ENCODE measurements around the gene TBC1D22A.

Gene TBC1D22A

DNA sequence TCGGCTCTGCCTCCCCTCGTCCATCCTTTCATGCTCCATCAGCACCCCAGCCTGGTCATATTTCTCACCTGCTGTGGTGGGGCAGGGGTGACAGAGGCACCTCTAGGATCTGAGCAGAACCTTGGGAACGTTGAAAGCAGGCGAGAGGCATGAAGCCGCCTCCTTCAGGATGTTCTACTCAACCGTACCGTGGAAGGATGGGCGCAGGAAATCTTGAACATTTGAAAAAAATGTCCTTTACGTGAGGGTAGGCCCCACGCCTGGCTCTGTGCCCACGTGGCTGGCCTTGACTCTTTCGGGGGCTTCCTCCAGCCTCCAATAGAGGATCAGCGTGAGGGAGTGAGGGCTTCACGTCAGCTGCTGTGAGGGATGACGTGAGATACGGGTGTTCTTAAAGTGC is 90.7 kb downstream of the TBC1D22A start:
- Histone ChIP-seq H3K36me3 (peaks cover 0 to 12% (median 0%) of the 10 kb centered on the region in 3 donors), H3K9me3 (no peaks in the 10 kb centered on the region), H3K27me3 (no peaks in the 10 kb centered on the region), H3K27ac (no peak overlapping the region), H3K4me1 (no peaks in the 10 kb centered on the region), H3K4me3 (no peak overlapping the region)
- TF ChIP-seq, protein P1, sequence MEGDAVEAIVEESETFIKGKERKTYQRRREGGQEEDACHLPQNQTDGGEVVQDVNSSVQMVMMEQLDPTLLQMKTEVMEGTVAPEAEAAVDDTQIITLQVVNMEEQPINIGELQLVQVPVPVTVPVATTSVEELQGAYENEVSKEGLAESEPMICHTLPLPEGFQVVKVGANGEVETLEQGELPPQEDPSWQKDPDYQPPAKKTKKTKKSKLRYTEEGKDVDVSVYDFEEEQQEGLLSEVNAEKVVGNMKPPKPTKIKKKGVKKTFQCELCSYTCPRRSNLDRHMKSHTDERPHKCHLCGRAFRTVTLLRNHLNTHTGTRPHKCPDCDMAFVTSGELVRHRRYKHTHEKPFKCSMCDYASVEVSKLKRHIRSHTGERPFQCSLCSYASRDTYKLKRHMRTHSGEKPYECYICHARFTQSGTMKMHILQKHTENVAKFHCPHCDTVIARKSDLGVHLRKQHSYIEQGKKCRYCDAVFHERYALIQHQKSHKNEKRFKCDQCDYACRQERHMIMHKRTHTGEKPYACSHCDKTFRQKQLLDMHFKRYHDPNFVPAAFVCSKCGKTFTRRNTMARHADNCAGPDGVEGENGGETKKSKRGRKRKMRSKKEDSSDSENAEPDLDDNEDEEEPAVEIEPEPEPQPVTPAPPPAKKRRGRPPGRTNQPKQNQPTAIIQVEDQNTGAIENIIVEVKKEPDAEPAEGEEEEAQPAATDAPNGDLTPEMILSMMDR (IDR thresholded peaks at IDR 0.05): no peak
- intact Hi-C loops (cut with DNase I; ENCODE audit: low total_unique reads): no loop called here
- DNase-seq: no peak

DNA sequence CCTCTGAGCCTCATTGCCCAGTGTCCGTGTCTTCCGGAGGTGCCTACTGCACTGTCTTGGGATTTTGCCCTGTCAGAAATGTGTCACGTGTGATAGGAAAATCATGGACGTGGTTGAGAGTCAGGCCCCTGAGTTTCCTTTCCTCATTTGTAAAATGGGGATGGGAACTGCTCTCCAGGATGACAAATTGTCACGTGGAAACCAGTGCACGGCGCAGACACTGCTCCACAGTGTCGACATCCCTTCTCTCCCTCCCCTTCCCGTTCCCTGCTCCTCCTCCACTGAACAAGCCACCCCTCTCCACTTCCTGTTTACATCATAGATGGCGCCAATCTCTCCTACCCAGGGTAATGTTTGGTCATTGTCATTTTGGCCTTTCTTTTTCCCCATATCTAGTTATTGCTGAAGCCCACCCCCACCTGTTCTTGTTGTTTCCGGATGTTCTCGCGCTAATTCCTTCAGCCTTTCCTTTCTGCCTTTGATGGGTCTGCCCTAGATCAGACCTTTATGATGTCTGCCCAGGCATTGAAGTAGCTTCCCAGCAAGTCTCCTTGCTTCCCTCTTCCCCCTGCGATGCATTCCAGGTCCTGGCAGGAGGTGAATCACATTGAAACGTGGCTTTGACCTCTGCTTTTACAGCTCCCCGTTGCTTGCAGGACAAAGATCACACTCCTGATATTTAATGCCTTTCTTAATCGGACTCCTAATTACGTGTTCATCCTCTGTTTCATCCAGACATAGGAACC is 91.8 kb downstream of the TBC1D22A start:
- H3K4me1 ChIP-seq: no peaks in the 10 kb centered on the region
- H3K9me3 ChIP-seq: no peaks in the 10 kb centered on the region
- peak; percentile 63 to 77 for DNase-seq
- H3K27me3 ChIP-seq: no peaks in the 10 kb centered on the region
- intact Hi-C loops (cut with DNase I; ENCODE audit: low total_unique reads): no loop called here
- no peak overlapping the region for H3K4me3 ChIP-seq
- H3K36me3 ChIP-seq: peaks cover 0 to 12% (median 0%) of the 10 kb centered on the region in 3 donors
- no peak overlapping the region for H3K27ac ChIP-seq
- TF ChIP-seq, protein P1 (IDR thresholded peaks at IDR 0.05): no peak

DNA sequence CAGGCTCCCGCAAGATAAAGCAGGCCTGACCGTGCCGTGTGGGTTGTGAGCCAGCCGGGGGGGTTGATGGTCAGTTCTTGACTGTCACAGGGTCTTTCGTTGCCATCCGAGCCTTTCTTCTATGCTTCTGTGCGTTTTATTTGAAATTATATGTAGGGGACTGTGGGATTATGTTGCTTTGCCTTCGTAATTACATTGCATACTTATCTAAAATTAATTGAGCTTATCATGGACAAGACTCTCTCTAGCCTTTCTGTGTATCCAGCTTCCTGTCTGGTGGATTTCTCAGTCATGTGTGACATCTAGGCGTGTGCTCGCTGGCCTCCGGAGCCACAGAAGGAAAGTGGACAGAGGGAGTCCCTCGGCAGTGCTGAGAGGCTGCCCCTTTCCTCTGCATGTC is 93.2 kb downstream of the TBC1D22A start:
- H3K4me3 ChIP-seq: no peak overlapping the region
- H3K27me3 ChIP-seq: no peaks in the 10 kb centered on the region
- DNase-seq: no peak
- peaks cover 0 to 8% (median 0%) of the 10 kb centered on the region in 3 donors for H3K36me3 ChIP-seq
- H3K9me3 ChIP-seq: no peaks in the 10 kb centered on the region
- no peak overlapping the region for H3K27ac ChIP-seq
- H3K4me1 ChIP-seq: no peaks in the 10 kb centered on the region
- TF ChIP-seq, protein P1 (IDR thresholded peaks at IDR 0.05): no peak
- intact Hi-C loops (cut with DNase I; ENCODE audit: low total_unique reads): no loop called here

DNA sequence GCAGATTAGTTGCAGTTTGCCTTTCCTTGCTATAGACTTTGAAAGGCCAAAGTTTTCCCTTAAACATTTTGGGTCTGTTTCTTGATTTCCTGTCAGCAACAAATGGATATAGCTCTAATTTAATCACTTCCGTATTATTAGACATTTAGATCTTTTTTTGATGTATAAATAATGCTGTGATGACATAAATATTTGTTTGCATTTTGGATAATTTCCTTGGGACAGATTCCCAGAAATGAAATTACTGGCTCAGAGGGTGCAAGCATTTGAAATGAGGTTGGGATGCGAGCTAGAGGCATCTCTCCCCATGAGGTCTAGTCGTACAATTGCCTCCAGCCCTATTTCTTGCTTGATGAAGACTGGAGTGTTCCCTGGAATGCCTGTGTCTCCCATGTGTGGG is 94.2 kb downstream of the TBC1D22A start:
- Histone ChIP-seq H3K4me3 (no peak overlapping the region), H3K4me1 (no peaks in the 10 kb centered on the region), H3K27me3 (no peaks in the 10 kb centered on the region), H3K9me3 (no peaks in the 10 kb centered on the region), H3K27ac (no peak overlapping the region), H3K36me3 (no peaks in the 10 kb centered on the region)
- TF ChIP-seq, protein P1 (IDR thresholded peaks at IDR 0.05): no peak
- no peak for DNase-seq
- intact Hi-C loops (cut with DNase I; ENCODE audit: low total_unique reads): no loop called here

DNA sequence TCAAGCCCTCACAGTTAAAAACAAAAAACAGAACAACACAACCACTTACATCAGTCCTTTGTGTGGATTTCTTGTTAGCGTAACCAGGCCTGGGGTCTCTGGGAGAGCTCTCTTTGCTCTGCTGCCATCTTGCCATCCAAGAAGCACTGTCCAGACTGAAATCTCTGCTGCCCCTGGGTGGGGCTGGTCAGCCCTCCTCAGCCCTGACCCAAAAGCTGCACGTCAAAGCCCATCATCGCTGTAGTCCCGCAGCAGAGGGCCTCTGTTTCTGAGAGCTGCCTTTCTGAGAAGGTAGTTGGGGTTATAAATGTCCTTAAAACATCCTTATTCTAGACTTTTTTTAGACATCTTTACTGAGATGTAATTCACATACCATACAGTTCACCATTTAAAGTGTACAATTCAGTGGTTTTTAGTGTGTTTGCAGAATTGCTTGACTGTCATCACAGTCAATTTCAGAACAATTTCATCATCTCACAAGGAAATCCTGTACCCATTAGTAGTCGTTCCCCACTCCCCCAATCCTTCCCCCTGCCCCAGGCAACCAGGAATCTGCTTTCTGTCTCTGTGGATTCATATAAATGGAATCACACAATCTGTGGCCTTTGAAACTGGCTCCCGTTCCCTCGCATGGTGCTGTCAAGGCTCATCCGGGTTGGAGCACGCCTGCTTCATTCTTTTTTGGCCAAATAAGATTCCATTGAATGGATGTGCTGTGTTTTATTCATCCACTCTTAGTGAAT is 94.9 kb downstream of the TBC1D22A start:
- Histone ChIP-seq H3K4me3 (no peak overlapping the region), H3K36me3 (no peaks in the 10 kb centered on the region), H3K27ac (no peak overlapping the region), H3K27me3 (no peaks in the 10 kb centered on the region), H3K4me1 (no peaks in the 10 kb centered on the region), H3K9me3 (no peaks in the 10 kb centered on the region)
- TF ChIP-seq, protein P1 (IDR thresholded peaks at IDR 0.05): no peak
- DNase-seq: no peak
- intact Hi-C loops (cut with DNase I; ENCODE audit: low total_unique reads): no loop called here
